Hypothalamus (tissue), 51 donors: Measurements from ENCODE around the gene SRGAP3.

Experiments
- DNase-seq, 51 donors: peaks; one replicate each; lab custom pipeline; 2025; lab: John Stamatoyannopoulos, UW

The SRGAP3 gene

GRCh38 chr3:9068051-9068450, 181.4 kb downstream of the SRGAP3 start:
- DNase-seq: no peak

GRCh38 chr3:9067352-9067975, 182.0 kb downstream of the SRGAP3 start:
- DNase-seq: peak in 20 of 51 donors; percentile 8 to 57 (median 34)

- DNase-seq: no peak
Measured at GRCh38 chr3:9066775-9067174, 182.7 kb downstream of the SRGAP3 start.

GRCh38 chr3:9066141-9066540, 183.3 kb downstream of the SRGAP3 start:
- DNase-seq: no peak

- no peak for DNase-seq
Measured at GRCh38 chr3:9064850-9065249, 184.6 kb downstream of the SRGAP3 start.

GRCh38 chr3:9064251-9064650, 185.2 kb downstream of the SRGAP3 start:
- no peak for DNase-seq

GRCh38 chr3:9062570-9062969, 186.9 kb downstream of the SRGAP3 start:
- DNase-seq: no peak

- DNase-seq: no peak
Measured at GRCh38 chr3:9061634-9062033, 187.8 kb downstream of the SRGAP3 start.

- DNase-seq: no peak
Measured at GRCh38 chr3:9059489-9060400, 189.7 kb downstream of the SRGAP3 start.

GRCh38 chr3:9056581-9056980, 192.9 kb downstream of the SRGAP3 start:
- DNase-seq: peak in 8 of 51 donors; percentile 6 to 52 (median 28)

- no peak for DNase-seq
Measured at GRCh38 chr3:9047452-9048346, 201.7 kb downstream of the SRGAP3 start.

- peak in 9 of 51 donors; percentile 9 to 34 (median 23) for DNase-seq
Measured at GRCh38 chr3:9045371-9045770, 204.1 kb downstream of the SRGAP3 start.

- DNase-seq: no peak
Measured at GRCh38 chr3:9043063-9043462, 206.4 kb downstream of the SRGAP3 start.

- DNase-seq: no peak
Measured at GRCh38 chr3:9041626-9042025, 207.8 kb downstream of the SRGAP3 start.

- no peak for DNase-seq
Measured at GRCh38 chr3:9040996-9041395, 208.4 kb downstream of the SRGAP3 start.

GRCh38 chr3:9037144-9037711, 212.2 kb downstream of the SRGAP3 start:
- DNase-seq: no peak

- DNase-seq: peak in 4 of 51 donors; percentile 12 to 35 (median 23)
Measured at GRCh38 chr3:9036404-9037131, 212.9 kb downstream of the SRGAP3 start.

- DNase-seq: no peak
Measured at GRCh38 chr3:9035961-9036360, 213.5 kb downstream of the SRGAP3 start.

- no peak for DNase-seq
Measured at GRCh38 chr3:9035473-9035872, 214.0 kb downstream of the SRGAP3 start.

GRCh38 chr3:9033867-9034266, 215.6 kb downstream of the SRGAP3 start:
- DNase-seq: no peak
